ACC112 (cell line): Measurements from ENCODE around the gene PSME4.
A peak's percentile ranks its signal among the peaks of the same experiment; 100 is the strongest.

Source experiments
- H2AFZ ChIP-seq: fragments of 200-600 bp; sonication (generic); one replicate; pipeline ENCODE4 v1.6.0; 2017; ENCODE audit warnings: antibody characterized with exemption, low read length; ENCODE audit not compliant: unreplicated experiment
- H3K27ac ChIP-seq: fragments of 200-600 bp; sonication (generic); 2 replicates; pipeline ENCODE4 v1.5.1; 2014; ENCODE audit warnings: low read depth, mild to moderate bottlenecking, antibody characterized with exemption, low read length, moderate library complexity
- H3K27me3 ChIP-seq: fragments of 200-600 bp; sonication (generic); 2 replicates; pipeline ENCODE4 v1.6.1; 2014; ENCODE audit warnings: mild to moderate bottlenecking, antibody characterized with exemption, low read length, moderate library complexity, mixed read lengths; ENCODE audit not compliant: insufficient read depth
- H3K36me3 ChIP-seq: fragments of 200-600 bp; sonication (generic); 2 replicates; pipeline ENCODE4 v1.6.1; 2016; ENCODE audit warnings: mild to moderate bottlenecking, antibody characterized with exemption, low read length, moderate library complexity, mixed read lengths; ENCODE audit not compliant: insufficient read depth
- H3K4me1 ChIP-seq: fragments of 200-600 bp; sonication (generic); one replicate; pipeline ENCODE4 v1.6.1; 2016; ENCODE audit warnings: low read length, mixed read lengths; ENCODE audit not compliant: insufficient read depth, unreplicated experiment, control insufficient read depth
- H3K4me3 ChIP-seq: fragments of 200-600 bp; sonication (generic); 2 replicates; pipeline ENCODE4 v1.5.1; 2014; ENCODE audit warnings: mild to moderate bottlenecking, low read depth, low read length
- H3K79me2 ChIP-seq: fragments of 200-600 bp; sonication (generic); one replicate; pipeline ENCODE4 v1.6.0; 2016; ENCODE audit warnings: low read length; ENCODE audit not compliant: control insufficient read depth, unreplicated experiment, insufficient read depth

The PSME4 gene

GRCh38 chr2:53994818-53995808 lies 24.3 kb upstream of the PSME4 start:
- no peaks in the 10 kb centered on the region for H3K4me1 ChIP-seq
- no peaks in the 10 kb centered on the region for H3K36me3 ChIP-seq
- no peaks in the 10 kb centered on the region for H3K79me2 ChIP-seq
- no peak overlapping the region for H3K4me3 ChIP-seq
- H2AFZ ChIP-seq, result no peak overlapping the region
- no peaks in the 10 kb centered on the region for H3K27me3 ChIP-seq
- H3K27ac ChIP-seq, result no peak overlapping the region

DNA sequence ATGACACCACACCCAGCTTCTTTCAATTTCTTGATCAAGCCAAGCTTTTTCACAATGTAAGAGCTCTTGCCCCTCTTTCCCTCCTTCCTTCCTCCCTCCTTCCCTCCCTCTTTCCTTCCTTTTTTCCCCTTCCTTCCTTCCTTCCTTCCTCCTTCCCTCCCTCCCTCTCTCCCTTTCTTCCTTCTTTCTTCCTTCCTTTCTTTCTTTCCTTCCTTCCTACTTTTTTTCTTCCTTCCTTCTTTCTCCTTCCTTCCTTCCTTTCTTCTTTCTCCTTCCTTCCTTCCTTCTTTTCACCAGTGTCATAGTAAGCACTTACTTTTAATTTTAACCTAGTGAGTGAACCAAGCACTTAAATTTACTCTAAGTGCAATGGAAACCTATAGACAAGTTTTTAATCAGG lies 21.2 kb upstream of the PSME4 start:
- Histone ChIP-seq H3K36me3 (no peaks in the 10 kb centered on the region), H3K4me1 (peaks cover 10% of the 10 kb centered on the region), H3K27me3 (no peaks in the 10 kb centered on the region)

GRCh38 chr2:53989210-53989862 lies 18.5 kb upstream of the PSME4 start:
- H3K4me1 ChIP-seq, result peaks cover 12% of the 10 kb centered on the region
- H2AFZ ChIP-seq, result no peak overlapping the region
- no peaks in the 10 kb centered on the region for H3K36me3 ChIP-seq
- H3K79me2 ChIP-seq, result no peaks in the 10 kb centered on the region
- no peaks in the 10 kb centered on the region for H3K27me3 ChIP-seq
- no peak overlapping the region for H3K27ac ChIP-seq
- no peak overlapping the region for H3K4me3 ChIP-seq

More for the DNA sequence above, 21.2 kb upstream of the PSME4 start:
- Histone ChIP-seq H3K27ac (no peak overlapping the region), H3K4me3 (no peak overlapping the region), H3K79me2 (no peaks in the 10 kb centered on the region), H2AFZ (no peak overlapping the region)

GRCh38 chr2:53987336-53987921 lies 16.6 kb upstream of the PSME4 start:
- Histone ChIP-seq H3K36me3 (no peaks in the 10 kb centered on the region), H3K27ac (no peak overlapping the region), H3K27me3 (no peaks in the 10 kb centered on the region), H3K4me3 (no peak overlapping the region), H3K79me2 (no peaks in the 10 kb centered on the region), H2AFZ (no peak overlapping the region), H3K4me1 (peaks cover 12% of the 10 kb centered on the region)

DNA sequence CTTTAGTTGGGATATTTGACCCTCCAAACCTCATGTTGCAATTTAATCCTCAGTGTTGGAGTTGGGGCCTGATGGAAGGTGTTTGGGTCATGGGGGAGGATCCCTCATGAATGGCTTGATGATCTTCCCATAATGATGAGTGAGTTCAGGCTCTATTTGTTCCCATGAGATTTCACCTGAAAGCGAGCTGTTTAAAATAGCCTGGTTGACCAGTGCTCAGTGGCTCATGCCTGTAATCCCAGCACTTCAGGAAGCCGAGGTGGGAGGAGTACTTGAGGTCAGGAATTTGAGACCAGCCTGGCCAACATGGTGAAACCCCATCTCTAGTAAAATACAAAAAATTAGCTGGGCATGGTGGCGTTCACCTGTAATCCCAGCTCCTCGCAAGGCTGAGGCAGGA lies 14.9 kb upstream of the PSME4 start:
- peaks cover 3% of the 10 kb centered on the region; the same call in 1 of the 2 replicates for H3K36me3 ChIP-seq
- no peak overlapping the region for H3K27ac ChIP-seq
- no peaks in the 10 kb centered on the region for H3K27me3 ChIP-seq
- no peak overlapping the region for H3K4me3 ChIP-seq
- no peak overlapping the region for H2AFZ ChIP-seq
- H3K4me1 ChIP-seq, result peaks cover 12% of the 10 kb centered on the region
- no peaks in the 10 kb centered on the region for H3K79me2 ChIP-seq

GRCh38 chr2:53969968-53970723 lies 647 bp downstream of the PSME4 start:
- H3K4me1 ChIP-seq, result peaks cover 11% of the 10 kb centered on the region
- peaks cover under 1% of the 10 kb centered on the region; the same call in 1 of the 2 replicates for H3K36me3 ChIP-seq
- peak overlapping the region; percentile 79 for H2AFZ ChIP-seq
- peak overlapping the region; percentile 80 for H3K27ac ChIP-seq
- peak overlapping the region; percentile 98 for H3K4me3 ChIP-seq
- peaks cover 53% of the 10 kb centered on the region for H3K79me2 ChIP-seq
- no peaks in the 10 kb centered on the region for H3K27me3 ChIP-seq

DNA sequence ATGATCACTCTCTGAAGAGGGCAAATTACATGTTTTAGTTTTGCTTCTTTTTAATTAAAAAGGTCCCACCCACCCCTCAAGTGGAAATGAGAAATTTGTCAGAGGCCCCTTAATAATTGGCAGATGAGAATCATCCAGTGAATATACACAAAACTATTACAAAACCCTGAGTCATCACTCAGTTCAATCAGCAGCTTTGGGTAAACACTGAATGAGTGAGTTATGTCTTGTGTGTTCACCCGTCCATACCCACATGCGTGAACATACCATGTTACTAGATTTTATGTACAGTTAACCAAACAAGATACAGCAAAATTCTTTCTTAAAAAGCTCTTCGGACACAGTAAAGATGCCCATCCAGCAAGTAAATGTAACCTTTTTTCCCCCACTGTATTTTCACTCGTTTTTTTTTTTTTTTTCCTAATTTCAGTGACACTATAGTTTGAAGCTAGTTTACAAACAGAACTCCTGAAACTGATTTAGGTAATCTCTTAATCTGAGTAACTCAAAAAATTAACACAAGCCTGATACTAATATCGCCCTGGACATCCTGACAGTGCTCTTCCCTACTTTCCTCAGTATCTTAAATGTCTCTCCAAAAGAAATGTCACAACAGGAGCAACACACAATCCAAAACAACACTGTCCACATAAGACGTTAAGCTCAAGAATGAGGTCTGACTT lies 1.4 kb downstream of the PSME4 start:
- no peaks in the 10 kb centered on the region for H3K27me3 ChIP-seq
- H3K4me3 ChIP-seq, result peak overlapping the region; percentile 98
- peaks cover 6% of the 10 kb centered on the region for H3K4me1 ChIP-seq
- H3K27ac ChIP-seq, result peak overlapping the region; percentile 80
- no peaks in the 10 kb centered on the region for H3K36me3 ChIP-seq
- H3K79me2 ChIP-seq, result peaks cover 60% of the 10 kb centered on the region
- H2AFZ ChIP-seq, result no peak overlapping the region

GRCh38 chr2:53964987-53965687 lies 5.7 kb downstream of the PSME4 start:
- peaks cover 93% of the 10 kb centered on the region for H3K79me2 ChIP-seq
- H3K4me1 ChIP-seq, result peaks cover 9% of the 10 kb centered on the region
- no peak overlapping the region for H3K27ac ChIP-seq
- no peak overlapping the region for H2AFZ ChIP-seq
- H3K4me3 ChIP-seq, result no peak overlapping the region
- H3K27me3 ChIP-seq, result no peaks in the 10 kb centered on the region
- no peaks in the 10 kb centered on the region for H3K36me3 ChIP-seq

DNA sequence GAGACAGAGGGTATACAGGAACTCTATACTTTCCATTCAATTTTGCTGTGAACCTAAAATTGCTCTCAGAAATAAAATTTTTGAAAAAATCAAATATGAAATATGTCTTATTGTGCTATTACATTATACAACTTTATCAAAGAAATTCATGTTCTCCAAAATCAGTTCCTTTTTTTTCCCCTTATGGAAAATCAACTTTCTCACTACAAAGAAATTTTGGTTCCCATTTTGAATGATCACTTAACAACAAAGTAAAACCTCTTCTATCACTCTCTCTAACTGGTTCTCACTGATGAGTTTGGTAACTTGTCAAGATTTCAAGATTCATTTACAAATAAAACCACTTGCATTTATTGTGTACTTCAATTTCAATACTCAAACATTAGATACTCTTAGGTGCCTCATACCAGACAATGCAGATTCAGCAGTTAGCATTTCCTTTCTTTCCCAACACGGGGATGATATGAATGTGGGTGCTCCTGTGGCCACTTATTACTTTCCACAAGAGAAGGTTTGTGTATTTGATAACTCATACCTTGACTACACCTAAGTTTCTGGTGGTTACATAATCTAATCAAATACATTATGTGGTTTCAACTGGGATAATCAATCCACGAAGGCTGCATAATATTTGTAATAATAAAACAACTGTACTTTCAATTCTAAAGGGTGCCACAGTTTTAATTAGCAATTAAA lies 6.4 kb downstream of the PSME4 start:
- peaks cover 9% of the 10 kb centered on the region for H3K4me1 ChIP-seq

More for the DNA sequence above, 6.4 kb downstream of the PSME4 start:
- no peak overlapping the region for H3K27ac ChIP-seq
- no peaks in the 10 kb centered on the region for H3K27me3 ChIP-seq
- no peak overlapping the region for H2AFZ ChIP-seq
- H3K79me2 ChIP-seq, result peaks cover 93% of the 10 kb centered on the region
- no peak overlapping the region for H3K4me3 ChIP-seq
- no peaks in the 10 kb centered on the region for H3K36me3 ChIP-seq
